ENCODE measurements around the gene ANKRD53. TPM values are rescaled to one million over a fixed set of nuclear protein-coding genes. Genes with fewer than 3 reads are reported as not detected.
"Not testable (repeated sequence)": the region's sequence is repeated elsewhere in the genome, so short reads cannot be mapped to it uniquely, and the experiment has no call there.

ANKRD53 gene
- total and polyA plus RNA-seq, 7 experiments from 2014 or later = 0.21 to 1.5 (median 0.63) TPM; not detected in 3

DNA sequence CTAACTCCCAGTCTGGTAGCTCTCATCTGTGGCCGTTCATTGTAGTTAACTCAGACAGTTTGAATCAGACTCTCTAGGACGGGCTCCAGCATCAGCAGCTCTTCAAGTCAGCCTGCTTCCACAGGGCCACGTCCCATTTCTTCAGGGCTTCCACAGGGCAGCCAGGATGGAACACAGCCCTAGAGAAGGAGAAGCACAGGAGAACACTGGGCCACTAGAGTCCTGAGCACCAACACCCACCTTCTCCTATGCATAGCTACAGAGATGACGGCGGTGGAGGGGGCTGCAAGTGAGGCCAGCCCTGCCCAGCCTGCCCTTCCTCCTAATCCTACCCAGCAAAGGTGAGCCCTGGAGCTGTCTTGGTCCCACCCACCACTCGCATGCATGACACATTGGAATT, 26.4 kb downstream of the ANKRD53 start:
- no peak overlapping the region for H3K27ac ChIP-seq (ENCODE audit: low read depth, low read length)
- H3K36me3 ChIP-seq (ENCODE audit: control insufficient read depth in 2 of 3, insufficient read depth in 3 of 3, low read length in 3 of 3) = no peaks in the 10 kb centered on the region
- peaks cover 6 to 10% of the 10 kb centered on the region in 2 donors for H3K4me1 ChIP-seq (ENCODE audit: control insufficient read depth in 2 of 2, insufficient read depth in 2 of 2, low read length in 2 of 2)
- H3K36me3 Mint-ChIP-seq = peaks cover 0 to 2% (median 0%) of the 10 kb centered on the region in 5 donors
- DNase-seq = no peak
- ChIA-PET POLR2A (no interaction called here), CTCF (interaction anchor here (0.9 to 1.4 kb wide), 2 partner anchors 8 to 17 kb away, joined by 3 read pairs; no protein-coding TSS in a partner anchor)
- peaks cover 3 to 19% (median 6%) of the 10 kb centered on the region in 5 donors for H3K27me3 Mint-ChIP-seq
- intact Hi-C loops (cut with micrococcal nuclease) = no loop called here
- H3K9me3 Mint-ChIP-seq = no peaks in the 10 kb centered on the region
- no peaks in the 10 kb centered on the region for H3K9me3 ChIP-seq (ENCODE audit: control insufficient read depth in 2 of 3, low read length in 3 of 3)
- no peak overlapping the region for H3K4me3 ChIP-seq (ENCODE audit: low read length)
- H3K4me1 Mint-ChIP-seq = peaks cover 3 to 16% (median 8%) of the 10 kb centered on the region in 7 donors
- no peak for ATAC-seq
- H3K27me3 ChIP-seq (ENCODE audit: control insufficient read depth in 2 of 2, insufficient read depth in 2 of 2, low read length in 2 of 2) = no peaks in the 10 kb centered on the region
- H3K4me3 Mint-ChIP-seq = no peak overlapping the region
- H3K27ac Mint-ChIP-seq = no peak overlapping the region

DNA sequence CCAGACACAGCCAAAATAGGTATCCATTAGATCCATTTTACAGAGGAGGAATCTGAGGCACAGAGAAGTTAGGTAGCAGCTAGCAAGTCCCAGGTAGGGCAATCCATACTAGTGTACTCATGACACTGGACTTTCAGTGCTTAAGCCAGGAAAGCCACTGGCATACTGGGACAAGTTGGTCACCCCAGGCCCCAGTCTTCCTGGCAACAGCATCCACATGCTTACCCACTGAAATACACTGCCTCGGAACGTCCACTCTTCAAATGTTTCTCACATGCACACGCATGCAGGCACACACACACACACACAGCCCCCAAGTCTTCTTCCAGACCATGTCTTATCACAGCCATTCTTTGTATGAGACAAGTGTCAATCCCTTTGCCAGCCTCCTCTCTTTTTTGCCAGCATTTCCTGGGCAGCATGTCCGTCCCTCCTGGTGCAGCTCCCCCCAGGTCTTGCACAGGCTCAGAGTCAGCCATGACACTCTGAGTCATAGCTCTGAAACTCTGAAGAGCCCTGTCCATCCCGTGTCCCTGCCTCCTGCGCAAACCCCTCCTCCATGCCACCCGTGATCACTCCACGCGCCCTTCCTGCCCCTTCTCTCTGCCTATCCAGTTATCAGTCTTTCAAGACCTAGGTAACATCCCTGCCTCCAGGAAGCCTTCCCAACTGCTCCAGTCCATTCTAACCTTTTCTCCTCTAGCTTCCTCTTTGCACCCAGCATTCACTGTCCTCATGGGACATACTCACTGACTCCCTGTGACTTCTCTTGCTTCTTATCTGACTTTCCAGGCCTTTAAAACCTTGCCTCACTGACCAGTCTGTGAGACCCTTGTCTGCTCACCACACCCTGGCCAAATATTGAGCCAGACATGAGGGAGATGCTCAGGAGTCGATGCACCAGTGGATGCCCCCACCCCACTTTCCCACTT, 27.1 kb downstream of the ANKRD53 start:
- no peaks in the 10 kb centered on the region for H3K9me3 ChIP-seq (ENCODE audit: control insufficient read depth in 2 of 3, low read length in 3 of 3)
- peaks cover 6 to 26% (median 10%) of the 10 kb centered on the region in 5 donors for H3K27me3 Mint-ChIP-seq
- no peaks in the 10 kb centered on the region for H3K9me3 Mint-ChIP-seq
- peaks cover 0 to 4% (median 0%) of the 10 kb centered on the region in 5 donors for H3K36me3 Mint-ChIP-seq
- intact Hi-C loops (cut with micrococcal nuclease) = no loop called here
- peaks cover 5 to 9% of the 10 kb centered on the region in 2 donors for H3K4me1 ChIP-seq (ENCODE audit: control insufficient read depth in 2 of 2, insufficient read depth in 2 of 2, low read length in 2 of 2)
- CTCF ChIA-PET = interaction anchor here (0.6 to 0.9 kb wide), 2 partner anchors 9 to 332 kb away, joined by 3 to 4 read pairs; no protein-coding TSS in a partner anchor
- H3K36me3 ChIP-seq (ENCODE audit: control insufficient read depth in 2 of 3, insufficient read depth in 3 of 3, low read length in 3 of 3) = no peaks in the 10 kb centered on the region
- H3K4me3 ChIP-seq (ENCODE audit: low read length) = no peak overlapping the region
- H3K27me3 ChIP-seq (ENCODE audit: control insufficient read depth in 2 of 2, insufficient read depth in 2 of 2, low read length in 2 of 2) = no peaks in the 10 kb centered on the region
- POLR2A ChIA-PET = no interaction called here
- H3K4me1 Mint-ChIP-seq = peaks cover 3 to 11% (median 8%) of the 10 kb centered on the region in 7 donors
- DNase-seq (no peak), ATAC-seq (no peak)
- H3K27ac ChIP-seq (ENCODE audit: low read depth, low read length) = no peak overlapping the region
- no peak overlapping the region for H3K4me3 Mint-ChIP-seq
- peak overlapping the region in 1 of 9 donors; percentile 56 for H3K27ac Mint-ChIP-seq

DNA sequence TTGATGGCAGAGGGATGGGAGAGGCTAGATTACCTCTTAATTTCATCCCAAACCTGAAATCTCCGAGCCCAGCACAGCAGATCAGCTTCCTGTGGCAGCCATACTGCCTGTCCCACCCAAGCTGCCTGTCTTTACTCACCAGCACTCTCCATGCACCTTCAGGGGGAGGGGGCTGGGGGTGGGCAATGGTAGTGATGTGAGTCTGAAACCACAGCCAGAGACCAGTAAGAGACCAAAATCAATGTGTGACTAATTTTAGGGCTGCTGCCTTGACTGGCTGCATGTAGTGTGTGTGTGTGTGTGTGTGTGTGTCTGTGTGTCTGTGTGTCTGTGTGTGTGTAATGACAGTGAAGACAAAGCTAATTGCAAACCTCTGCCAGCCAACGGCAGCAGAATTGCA, 27.9 kb downstream of the ANKRD53 start:
- H3K27me3 ChIP-seq (ENCODE audit: control insufficient read depth in 2 of 2, insufficient read depth in 2 of 2, low read length in 2 of 2) = no peaks in the 10 kb centered on the region
- CTCF ChIA-PET = interaction anchor here (0.8 kb wide), 1 partner anchor 17 kb away, joined by 3 read pairs; no protein-coding TSS in a partner anchor
- DNase-seq (no peak), ATAC-seq (no peak)
- no peaks in the 10 kb centered on the region for H3K9me3 Mint-ChIP-seq
- H3K27ac Mint-ChIP-seq = no peak overlapping the region
- no peak overlapping the region for H3K4me3 Mint-ChIP-seq
- no peak overlapping the region for H3K4me3 ChIP-seq (ENCODE audit: low read length)
- POLR2A ChIA-PET = no interaction called here
- H3K36me3 ChIP-seq (ENCODE audit: control insufficient read depth in 2 of 3, insufficient read depth in 3 of 3, low read length in 3 of 3) = no peaks in the 10 kb centered on the region
- no peak overlapping the region for H3K27ac ChIP-seq (ENCODE audit: low read depth, low read length)
- peaks cover 0 to 2% of the 10 kb centered on the region in 2 donors for H3K4me1 ChIP-seq (ENCODE audit: control insufficient read depth in 2 of 2, insufficient read depth in 2 of 2, low read length in 2 of 2)
- intact Hi-C loops (cut with micrococcal nuclease) = no loop called here
- H3K4me1 Mint-ChIP-seq = peaks cover 0 to 5% (median under 1%) of the 10 kb centered on the region in 7 donors
- H3K36me3 Mint-ChIP-seq = peaks cover 0 to 4% (median 0%) of the 10 kb centered on the region in 5 donors
- peaks cover 6 to 31% (median 13%) of the 10 kb centered on the region in 5 donors for H3K27me3 Mint-ChIP-seq
- no peaks in the 10 kb centered on the region for H3K9me3 ChIP-seq (ENCODE audit: control insufficient read depth in 2 of 3, low read length in 3 of 3)

- no peak overlapping the region for H3K27ac ChIP-seq (ENCODE audit: low read depth, low read length)
- Mint-ChIP-seq H3K4me3 (no peak overlapping the region), H3K27me3 (peaks cover 11 to 40% (median 20%) of the 10 kb centered on the region in 5 donors), H3K9me3 (no peaks in the 10 kb centered on the region), H3K27ac (no peak overlapping the region), H3K4me1 (peaks cover 0 to 5% (median 0%) of the 10 kb centered on the region in 7 donors), H3K36me3 (peaks cover 0 to 4% (median 0%) of the 10 kb centered on the region in 5 donors)
- H3K27me3 ChIP-seq (ENCODE audit: control insufficient read depth in 2 of 2, insufficient read depth in 2 of 2, low read length in 2 of 2) = no peaks in the 10 kb centered on the region
- ChIA-PET POLR2A (no interaction called here), CTCF (interaction anchor here (0.8 kb wide), 1 partner anchor 16 kb away, joined by 3 read pairs; no protein-coding TSS in a partner anchor)
- DNase-seq = no peak
- H3K9me3 ChIP-seq (ENCODE audit: control insufficient read depth in 2 of 3, low read length in 3 of 3) = no peaks in the 10 kb centered on the region
- H3K36me3 ChIP-seq (ENCODE audit: control insufficient read depth in 2 of 3, insufficient read depth in 3 of 3, low read length in 3 of 3) = no peaks in the 10 kb centered on the region
- no peaks in the 10 kb centered on the region for H3K4me1 ChIP-seq (ENCODE audit: control insufficient read depth in 2 of 2, insufficient read depth in 2 of 2, low read length in 2 of 2)
- intact Hi-C loops (cut with micrococcal nuclease) = no loop called here
- no peak for ATAC-seq
- H3K4me3 ChIP-seq (ENCODE audit: low read length) = no peak overlapping the region
These were observed 28.7 kb downstream of the ANKRD53 start for GRCh38 chr2:71006955-71007799.

DNA sequence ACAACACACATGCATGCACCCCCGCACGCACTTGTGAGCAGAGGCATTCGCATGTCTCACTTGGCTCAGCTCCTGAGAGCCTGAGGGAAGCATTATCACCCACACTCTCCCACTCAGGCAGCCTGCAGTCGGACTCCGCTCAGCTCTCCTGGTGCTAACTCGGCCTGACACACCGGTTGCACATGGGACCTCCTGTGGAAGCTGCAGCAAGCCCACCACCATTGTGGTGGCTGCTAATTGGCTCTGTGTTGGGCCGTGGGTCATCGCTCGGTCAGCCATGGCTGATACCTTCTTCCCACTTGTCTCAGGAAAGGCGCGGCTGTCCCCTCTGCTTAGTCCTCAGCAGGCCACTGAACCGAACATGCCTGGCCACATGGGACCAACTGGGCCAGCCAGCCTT, 29.9 kb downstream of the ANKRD53 start:
- no peak overlapping the region for H3K27ac Mint-ChIP-seq
- intact Hi-C loops (cut with micrococcal nuclease) = no loop called here
- Histone ChIP-seq H3K4me1 (ENCODE audit: control insufficient read depth in 2 of 2, insufficient read depth in 2 of 2, low read length in 2 of 2) (no peaks in the 10 kb centered on the region), H3K4me3 (ENCODE audit: low read length) (no peak overlapping the region), H3K27ac (ENCODE audit: low read depth, low read length) (no peak overlapping the region), H3K9me3 (ENCODE audit: control insufficient read depth in 2 of 3, low read length in 3 of 3) (no peaks in the 10 kb centered on the region), H3K36me3 (ENCODE audit: control insufficient read depth in 2 of 3, insufficient read depth in 3 of 3, low read length in 3 of 3) (no peaks in the 10 kb centered on the region), H3K27me3 (ENCODE audit: control insufficient read depth in 2 of 2, insufficient read depth in 2 of 2, low read length in 2 of 2) (no peaks in the 10 kb centered on the region)
- H3K36me3 Mint-ChIP-seq = peaks cover 0 to 4% (median 0%) of the 10 kb centered on the region in 5 donors
- peaks cover 0 to 5% (median 0%) of the 10 kb centered on the region in 7 donors for H3K4me1 Mint-ChIP-seq
- peaks cover 11 to 45% (median 28%) of the 10 kb centered on the region in 5 donors for H3K27me3 Mint-ChIP-seq
- no peak overlapping the region for H3K4me3 Mint-ChIP-seq
- POLR2A ChIA-PET = no interaction called here
- CTCF ChIA-PET = no interaction called here
- DNase-seq (no peak), ATAC-seq (no peak)
- H3K9me3 Mint-ChIP-seq = no peaks in the 10 kb centered on the region

GRCh38 chr2:71011786-71012185, 33.4 kb downstream of the ANKRD53 start:
- H3K4me1 Mint-ChIP-seq; DNase-seq; H3K27ac Mint-ChIP-seq; H3K27me3 ChIP-seq (ENCODE audit: control insufficient read depth in 2 of 2, insufficient read depth in 2 of 2, low read length in 2 of 2); ATAC-seq; H3K4me3 Mint-ChIP-seq; CTCF ChIA-PET; H3K36me3 ChIP-seq (ENCODE audit: control insufficient read depth in 2 of 3, insufficient read depth in 3 of 3, low read length in 3 of 3); H3K9me3 ChIP-seq (ENCODE audit: control insufficient read depth in 2 of 3, low read length in 3 of 3); H3K27ac ChIP-seq (ENCODE audit: low read depth, low read length); intact Hi-C loops (cut with micrococcal nuclease); POLR2A ChIA-PET; H3K4me1 ChIP-seq (ENCODE audit: control insufficient read depth in 2 of 2, insufficient read depth in 2 of 2, low read length in 2 of 2); H3K4me3 ChIP-seq (ENCODE audit: low read length); H3K36me3 Mint-ChIP-seq; H3K9me3 Mint-ChIP-seq: not testable (repeated sequence)
- peaks cover 9 to 39% (median 28%) of the 10 kb centered on the region in 5 donors for H3K27me3 Mint-ChIP-seq
